Measurements from ENCODE around the gene PET100.

The PET100 gene

DNA sequence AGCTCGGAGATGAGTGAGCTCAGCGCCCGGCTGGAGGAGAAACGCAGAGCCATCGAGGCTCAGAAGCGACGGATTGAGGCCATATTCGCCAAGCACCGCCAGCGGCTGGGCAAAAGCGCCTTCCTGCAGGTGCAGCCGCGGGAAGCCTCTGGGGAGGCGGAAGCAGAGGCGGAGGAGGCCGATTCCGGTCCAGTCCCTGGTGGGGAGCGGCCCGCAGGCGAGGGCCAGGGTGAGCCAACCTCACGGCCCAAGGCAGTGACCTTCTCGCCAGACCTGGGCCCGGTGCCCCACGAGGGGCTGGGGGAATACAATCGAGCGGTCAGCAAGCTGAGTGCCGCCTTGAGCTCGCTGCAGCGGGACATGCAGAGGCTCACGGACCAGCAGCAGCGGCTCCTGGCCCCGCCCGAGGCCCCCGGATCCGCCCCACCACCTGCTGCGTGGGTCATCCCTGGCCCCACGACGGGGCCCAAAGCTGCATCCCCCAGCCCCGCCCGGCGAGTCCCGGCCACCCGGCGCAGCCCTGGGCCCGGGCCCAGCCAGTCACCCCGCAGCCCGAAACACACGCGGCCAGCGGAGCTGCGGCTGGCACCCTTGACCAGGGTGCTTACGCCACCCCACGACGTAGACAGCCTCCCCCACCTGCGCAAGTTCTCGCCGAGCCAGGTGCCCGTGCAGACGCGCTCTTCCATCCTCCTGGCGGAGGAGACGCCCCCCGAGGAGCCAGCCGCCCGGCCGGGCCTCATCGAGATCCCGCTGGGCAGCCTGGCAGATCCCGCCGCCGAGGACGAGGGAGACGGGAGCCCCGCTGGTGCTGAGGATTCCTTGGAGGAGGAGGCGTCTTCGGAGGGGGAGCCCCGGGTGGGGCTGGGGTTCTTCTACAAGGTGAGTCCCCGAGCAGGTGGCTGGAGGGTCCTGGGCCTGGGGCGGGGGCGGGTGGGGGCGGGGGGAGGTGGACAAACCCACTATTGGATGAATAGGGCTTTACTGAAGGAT is 17.0 kb upstream of the PET100 start:
- no peak for DNase-seq (ENCODE audit: low read depth in 1 of 2, low spot score in 1 of 2)

DNA sequence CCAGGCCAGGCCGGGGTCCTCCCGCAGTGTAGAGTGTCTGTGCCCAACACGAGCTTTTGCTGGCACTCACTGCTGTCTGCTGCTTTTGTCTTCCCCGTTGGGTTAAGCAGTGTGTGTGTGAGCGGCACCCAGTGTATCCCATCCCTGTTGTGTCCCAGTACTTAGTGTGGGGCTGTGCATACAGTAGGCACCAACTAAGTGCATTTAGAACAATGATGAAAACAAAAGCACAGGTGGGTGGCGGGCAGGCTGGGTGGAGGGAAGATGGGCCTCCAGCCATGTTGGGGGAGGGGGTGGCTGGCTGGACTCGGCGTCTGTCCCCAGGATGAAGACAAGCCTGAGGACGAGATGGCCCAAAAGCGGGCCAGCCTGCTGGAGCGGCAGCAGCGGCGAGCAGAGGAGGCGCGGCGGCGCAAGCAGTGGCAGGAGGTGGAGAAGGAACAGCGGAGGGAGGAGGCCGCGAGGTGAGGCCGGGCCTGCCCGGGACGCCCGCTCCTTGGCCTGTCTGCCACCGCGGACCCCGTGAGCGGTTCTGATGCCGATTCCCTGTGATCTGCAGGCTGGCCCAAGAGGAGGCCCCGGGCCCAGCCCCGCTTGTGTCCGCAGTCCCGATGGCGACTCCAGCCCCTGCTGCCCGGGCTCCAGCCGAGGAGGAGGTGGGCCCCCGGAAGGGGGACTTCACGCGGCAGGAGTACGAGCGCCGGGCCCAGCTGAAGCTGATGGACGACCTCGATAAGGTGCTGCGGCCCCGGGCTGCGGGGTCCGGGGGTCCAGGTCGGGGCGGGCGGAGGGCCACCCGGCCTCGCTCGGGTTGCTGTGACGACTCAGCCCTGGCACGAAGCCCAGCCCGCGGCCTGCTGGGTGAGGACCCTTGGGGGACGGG is 14.5 kb upstream of the PET100 start:
- DNase-seq (ENCODE audit: low read depth in 1 of 2, low spot score in 1 of 2), result no peak

DNA sequence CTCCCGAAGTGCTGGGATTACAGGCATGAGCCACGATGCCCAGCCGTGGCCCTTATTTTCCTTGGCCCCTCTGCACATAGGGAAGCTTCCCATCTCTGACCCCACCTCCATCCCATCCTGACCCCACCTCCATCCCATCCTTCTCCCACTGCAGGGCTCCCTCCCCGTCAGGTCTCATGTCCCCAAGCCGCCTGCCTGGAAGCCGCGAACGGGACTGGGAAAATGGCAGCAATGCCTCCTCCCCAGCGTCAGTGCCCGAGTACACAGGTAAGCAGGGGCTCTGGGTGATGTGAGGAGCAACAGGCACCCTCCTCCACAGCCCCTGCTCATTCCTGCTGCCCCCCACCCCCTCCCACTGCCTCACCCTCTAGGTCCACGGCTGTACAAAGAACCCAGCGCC is 12.4 kb upstream of the PET100 start:
- DNase-seq (ENCODE audit: low read depth in 1 of 2, low spot score in 1 of 2), result no peak

DNA sequence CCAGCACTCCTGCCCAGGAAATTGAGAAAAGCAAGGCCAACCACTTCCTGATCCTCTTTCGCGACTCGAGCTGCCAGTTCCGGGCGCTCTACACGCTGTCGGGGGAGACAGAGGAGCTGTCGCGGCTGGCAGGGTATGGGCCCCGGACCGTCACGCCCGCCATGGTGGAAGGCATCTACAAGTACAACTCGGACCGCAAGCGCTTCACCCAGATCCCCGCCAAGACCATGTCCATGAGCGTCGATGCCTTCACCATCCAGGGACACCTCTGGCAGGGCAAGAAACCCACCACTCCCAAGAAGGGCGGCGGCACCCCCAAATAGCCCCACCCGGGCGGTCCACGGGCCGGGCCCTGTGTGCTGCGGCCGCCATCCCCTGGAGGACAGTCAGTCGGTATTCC is 11.9 kb upstream of the PET100 start:
- no peak for DNase-seq (ENCODE audit: low read depth in 1 of 2, low spot score in 1 of 2)

DNA sequence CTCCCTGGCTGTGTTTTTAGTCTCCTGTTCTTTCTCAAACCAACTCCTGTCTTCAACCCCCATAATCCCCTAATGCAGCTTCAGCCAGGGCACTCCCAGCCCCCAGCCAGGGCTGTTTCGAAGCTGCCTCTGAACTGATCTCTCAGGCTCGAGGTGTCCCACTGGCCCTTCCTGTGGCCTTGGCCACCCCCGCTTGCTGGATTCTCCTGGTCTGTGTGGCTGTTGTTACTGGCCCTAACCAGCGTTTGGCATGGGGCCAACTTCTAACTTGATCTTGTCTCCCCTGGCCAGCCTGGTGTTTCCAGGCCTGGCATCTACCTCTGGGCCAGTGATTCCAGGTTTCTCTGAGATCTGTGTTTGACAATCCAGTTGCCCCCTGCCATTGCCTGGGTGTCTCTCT is 11.2 kb upstream of the PET100 start:
- DNase-seq (ENCODE audit: low read depth in 1 of 2, low spot score in 1 of 2), result no peak

DNA sequence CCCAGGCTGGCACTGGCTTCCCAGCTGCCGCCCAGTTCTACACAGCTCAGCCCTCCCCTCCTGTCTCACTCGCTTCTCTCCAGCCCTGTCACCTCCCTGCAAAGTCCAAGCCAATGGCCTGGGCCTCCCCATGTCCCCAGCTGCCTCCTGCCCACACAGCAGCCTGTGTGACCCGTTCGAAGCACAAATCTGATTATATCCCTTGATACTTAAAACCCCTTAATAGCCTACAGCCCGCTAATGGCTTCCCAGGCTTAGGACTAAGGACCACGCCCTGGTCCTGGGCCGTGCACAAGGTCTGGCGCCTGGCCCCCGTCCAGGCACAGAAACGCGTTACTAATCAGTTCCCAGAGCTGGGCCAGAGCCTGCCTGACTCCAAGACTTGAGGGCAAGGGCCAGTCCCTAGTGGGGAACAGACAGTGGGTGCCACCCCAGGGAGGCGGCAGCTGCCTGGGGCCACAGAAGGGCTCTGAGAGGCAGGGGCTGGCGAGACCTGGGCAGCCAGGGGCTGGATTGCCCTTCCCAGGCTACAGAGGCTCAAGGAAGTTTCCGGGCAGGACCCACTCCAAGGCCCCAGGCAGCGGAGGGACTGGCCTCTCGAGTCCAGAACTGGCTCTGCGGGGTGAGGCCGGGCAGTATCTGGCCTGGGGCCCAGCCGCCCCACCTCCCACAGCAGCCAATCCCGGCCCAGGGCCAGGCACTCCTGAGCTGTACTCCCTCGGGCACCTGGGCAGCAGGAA is 10.7 kb upstream of the PET100 start:
- no peak for DNase-seq (ENCODE audit: low read depth in 1 of 2, low spot score in 1 of 2)

DNA sequence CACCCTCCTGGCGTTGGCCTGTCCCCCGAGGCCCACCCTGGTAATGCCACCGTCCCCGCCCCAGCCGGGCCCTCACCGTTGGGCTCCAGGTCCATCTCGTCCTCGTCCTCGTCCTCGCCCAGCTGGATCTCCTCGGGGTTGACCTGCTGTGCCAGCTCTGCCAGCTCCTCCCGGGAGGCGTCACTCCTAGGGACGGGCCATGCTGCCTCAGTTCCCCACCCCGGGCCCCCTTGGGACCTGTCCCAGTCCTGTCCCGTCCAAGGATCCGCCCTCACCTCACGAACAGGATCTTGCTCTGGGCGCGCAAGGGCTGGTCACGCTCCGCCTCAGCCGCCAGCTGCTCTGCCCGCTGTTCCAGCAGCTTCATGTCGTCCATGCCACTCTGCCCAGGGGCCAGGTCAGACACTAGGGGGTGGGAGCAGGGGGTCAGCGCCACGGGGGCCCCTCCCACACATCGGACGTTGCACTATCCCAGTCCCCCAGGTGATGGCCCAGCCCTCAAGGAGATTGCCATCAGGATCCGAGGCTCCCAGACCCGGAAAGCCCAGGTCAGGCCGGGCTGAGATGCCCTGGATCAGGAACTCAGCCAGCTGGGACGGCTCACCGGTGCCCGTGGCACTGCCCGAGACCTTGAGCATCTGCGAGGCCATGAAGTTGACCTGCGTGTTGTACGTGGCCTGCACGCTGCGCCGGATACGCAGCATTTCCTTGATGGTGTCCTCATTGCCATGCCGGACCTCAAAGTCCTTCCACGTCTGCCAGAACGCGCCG is 9.7 kb upstream of the PET100 start:
- no peak for DNase-seq (ENCODE audit: low read depth in 1 of 2, low spot score in 1 of 2)

DNA sequence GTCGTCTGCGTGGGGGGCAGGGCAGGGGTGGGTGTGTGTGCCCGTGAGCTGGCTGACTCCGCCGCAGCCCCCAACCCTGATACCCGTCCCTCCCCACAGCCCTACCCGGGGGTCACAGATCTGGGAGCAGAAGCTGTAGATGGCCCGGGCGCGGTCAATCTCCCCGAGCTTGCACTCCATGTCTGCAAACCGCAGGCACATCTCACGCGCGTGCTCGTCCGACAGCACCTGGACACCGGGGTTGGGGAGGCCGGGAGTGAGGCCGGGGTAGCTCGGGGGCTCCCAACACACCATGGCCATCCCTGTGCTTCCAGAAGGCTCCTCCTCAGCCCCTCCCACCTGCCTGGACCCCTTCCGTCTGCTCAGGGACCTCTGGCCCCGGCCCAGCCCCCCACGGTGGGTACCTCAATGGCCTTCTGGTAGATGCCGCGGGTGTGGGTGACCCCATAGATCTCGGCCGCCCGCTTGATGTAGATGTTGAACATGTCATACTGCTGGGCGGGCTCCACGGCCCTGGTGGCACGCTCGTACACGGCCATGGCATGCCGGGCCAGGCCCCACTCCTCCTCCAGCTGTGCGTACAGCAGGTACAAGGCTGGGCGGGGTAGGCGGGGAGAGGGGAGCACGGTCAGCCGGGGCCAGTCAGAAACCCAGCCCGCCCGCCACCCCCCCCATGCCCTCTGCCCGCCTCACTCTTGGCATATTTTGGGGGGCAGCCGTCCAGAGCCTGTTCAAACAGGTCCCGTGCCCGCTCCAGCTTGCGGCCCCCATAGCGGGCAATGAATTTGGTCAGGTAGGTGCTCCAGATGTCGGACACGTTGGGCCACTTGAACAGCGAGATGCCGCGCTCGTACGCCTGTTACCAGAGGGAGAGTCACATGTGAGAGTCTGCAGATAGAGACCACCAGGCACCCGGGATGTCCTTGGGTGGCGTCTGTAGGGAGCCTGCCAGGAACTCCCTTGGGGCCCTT is 8.9 kb upstream of the PET100 start:
- DNase-seq (ENCODE audit: low read depth in 1 of 2, low spot score in 1 of 2), result no peak

DNA sequence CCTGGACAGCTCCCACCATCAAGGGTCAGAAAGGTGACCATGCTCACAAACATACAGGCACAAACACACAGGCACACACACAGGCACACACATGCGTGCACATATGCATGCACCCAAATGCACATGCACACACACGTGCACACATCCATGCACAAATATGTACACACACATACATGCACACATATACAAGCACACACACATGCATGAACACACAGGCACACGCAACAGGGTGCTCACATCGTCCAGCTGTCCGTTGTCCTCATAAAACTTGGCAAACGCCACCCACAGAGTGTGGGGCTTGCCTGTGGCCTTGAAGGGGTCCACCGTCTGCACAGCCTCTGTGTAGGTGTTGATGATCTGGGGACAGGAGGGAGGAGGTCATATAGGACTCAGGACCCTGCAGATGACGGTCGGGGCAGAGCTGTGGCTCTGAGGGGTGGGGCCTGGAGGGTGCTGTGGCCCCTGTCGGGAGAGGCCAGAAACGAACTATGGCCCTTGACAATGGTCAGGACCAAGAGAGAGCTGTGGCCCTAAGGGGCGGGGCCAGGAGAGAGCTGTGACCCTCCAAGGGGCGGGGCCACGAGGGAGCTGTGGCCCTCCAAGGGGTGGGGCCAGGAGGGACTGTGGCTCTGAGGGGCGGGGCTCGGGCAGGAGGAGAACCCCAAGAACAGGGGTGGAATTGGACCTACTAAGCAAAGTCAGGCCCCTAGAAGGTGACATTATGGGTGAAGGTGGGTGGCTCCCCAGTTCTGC is 6.5 kb upstream of the PET100 start:
- DNase-seq (ENCODE audit: low read depth in 1 of 2, low spot score in 1 of 2), result no peak

DNA sequence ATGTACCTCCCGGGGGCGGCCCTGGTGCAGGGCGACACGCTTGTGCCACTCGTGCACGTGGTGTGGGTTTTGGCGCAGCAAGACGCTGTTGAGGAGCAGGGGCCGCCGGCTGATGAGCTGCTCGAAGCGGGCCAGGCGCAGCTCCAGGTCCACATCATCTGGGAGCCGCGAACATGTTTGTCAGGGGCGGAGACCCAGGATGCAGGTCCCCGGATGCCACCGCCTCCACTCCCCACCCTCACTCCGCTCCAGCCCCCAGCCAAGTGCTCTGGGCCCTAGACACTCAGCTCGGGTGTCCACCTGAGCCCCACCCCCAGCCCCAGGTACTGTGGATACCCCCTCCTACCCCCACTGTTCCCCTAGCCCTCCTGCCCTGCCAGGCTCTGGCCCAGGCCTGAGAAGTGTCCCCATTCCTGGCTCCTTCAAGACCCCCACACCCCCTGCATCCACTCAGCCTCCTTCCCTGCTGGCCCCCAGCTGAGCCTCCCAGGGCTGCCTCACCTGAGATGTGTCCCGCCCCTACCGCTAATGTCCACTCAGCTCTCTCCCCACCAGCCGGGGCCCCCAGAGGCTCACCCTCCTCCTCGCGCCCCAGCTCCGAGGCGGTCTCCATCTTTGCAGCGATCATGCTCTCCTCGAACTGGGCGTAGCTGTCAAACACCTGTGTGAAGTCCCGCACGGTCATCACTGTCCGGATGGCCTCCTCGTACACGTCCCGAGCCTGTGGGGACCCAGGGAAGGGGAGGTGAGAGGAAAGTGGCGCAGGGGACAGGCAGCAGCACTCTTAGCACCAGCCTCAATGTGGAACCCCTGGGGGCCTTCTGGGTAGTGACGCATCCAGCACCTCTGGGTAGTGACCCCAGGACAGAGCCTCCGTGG is 5.6 kb upstream of the PET100 start:
- DNase-seq (ENCODE audit: low read depth in 1 of 2, low spot score in 1 of 2), result no peak

DNA sequence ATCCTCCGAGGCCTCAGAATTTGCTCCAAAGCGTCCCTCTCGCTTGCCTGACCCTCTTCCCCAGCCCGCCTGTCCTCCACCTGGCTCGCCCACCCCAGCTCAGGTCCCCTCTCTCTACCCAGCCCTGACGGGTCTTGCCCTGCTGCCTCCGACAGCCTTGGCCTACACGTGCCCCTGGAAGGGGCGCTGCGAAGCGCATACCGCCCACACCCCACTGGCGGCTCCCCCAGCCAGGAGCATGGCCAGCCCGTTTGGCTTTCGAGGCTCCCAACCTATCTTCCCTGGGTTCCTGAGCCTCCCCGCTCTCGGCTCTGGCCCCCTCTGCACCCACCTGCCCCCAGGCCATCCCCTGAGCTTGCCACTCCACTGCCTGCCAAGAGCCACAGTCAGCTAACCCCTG is 4.8 kb upstream of the PET100 start:
- DNase-seq (ENCODE audit: low read depth in 1 of 2, low spot score in 1 of 2), result no peak

DNA sequence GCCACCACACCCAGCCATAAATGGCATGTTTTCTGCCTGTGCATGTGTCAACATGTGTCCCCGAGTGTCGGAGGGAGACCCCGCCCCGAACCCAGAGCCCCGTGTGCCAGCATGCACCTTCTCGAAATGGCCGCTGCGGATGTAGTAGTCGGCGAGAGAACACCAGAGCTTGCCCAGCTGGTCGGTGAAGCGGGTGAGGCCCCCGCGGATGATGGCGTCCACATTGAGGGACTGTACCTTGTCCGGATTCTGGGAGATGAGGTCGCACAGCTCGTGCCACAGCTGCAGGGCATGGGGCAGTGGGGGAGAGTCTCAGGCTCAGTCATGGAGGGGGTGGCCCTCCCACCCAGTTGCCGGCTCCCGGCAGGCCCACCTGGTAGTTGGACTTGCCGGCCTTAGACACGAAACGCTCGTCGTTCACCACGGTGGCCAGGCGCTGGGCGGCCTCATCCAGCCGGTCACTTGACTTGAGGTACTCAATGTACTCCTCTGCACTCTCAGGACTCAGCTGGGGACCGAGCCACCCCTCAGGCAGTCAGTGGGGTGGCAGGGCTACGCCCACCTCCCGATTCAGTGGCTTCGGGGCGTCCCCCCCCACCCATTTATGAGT is 3.7 kb upstream of the PET100 start:
- no peak for DNase-seq (ENCODE audit: low read depth in 1 of 2, low spot score in 1 of 2)

DNA sequence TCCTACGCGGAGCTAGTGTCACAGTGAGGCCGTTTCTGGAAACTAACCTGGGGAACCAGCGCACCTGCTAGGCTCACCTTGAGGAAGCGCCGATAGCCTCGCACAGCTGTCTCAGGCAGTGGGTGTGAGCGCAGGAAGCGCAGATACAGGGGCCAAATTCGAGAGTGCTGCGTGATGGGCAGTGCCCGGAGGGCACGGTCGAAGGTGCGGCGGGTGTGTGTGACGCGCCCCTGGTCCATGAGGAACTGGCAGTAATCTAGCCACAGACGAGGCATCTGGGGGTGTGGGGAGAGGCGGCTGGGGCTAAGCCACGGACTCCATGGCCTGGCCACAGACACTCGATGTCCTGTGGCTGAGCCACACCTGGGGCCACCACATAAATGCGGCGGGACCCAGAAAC is 2.4 kb upstream of the PET100 start:
- no peak for DNase-seq (ENCODE audit: low read depth in 1 of 2, low spot score in 1 of 2)

DNA sequence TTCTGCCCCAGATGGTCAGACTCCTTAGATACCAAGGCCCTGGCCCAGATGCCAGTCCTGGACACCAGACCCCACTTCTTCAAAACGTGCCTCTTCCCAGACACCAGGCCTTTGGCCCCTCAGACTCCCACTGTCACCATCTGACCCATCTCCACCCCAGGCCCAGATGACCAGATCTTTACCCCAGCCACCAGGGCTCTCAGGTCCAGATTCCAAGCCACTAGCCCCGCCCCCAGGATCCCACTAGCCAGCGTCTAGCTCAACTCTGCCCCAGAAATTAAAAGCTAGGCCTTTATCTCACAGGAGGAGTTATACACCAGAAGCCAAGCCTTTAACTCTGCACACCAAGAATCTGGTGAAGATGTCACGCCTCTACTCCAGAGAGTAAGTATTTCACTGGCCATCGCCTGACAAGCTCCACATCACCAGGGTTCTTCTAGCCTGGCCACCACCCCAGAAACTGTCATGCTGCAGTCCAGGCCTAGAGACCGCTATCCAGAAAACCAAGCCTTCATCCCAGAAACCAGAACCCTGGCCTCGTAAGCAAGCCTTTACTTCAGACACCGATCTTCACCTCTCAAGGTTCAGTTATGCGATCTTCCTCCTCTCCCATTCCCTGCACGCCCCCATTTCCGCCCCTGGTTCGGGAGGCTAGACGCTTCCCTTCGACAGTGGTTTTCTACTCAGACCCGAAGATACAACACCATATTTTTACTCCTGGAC is 843 bp upstream of the PET100 start:
- DNase-seq (ENCODE audit: low read depth in 1 of 2, low spot score in 1 of 2), result no peak

DNA sequence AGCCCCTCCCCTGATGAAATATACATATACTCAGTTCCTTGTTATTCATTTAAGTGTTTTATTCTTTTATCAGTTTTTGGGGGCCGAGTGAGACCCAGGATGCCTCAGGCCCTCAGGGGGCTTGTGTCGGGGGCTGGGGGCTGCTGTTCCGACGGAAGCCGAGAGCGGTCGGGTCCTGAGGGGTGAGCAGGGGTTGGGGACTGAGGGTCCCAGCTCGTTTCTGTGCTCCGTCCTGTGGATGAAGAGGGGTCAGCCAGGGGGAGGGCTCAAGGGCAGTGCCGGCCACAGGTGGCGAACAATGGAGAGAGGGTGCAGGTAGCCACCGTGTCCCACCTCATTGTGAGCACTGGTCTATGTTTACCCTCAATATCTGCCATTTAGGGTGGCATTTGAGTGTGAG is 2.0 kb downstream of the PET100 start:
- DNase-seq (ENCODE audit: low read depth in 1 of 2, low spot score in 1 of 2), result no peak

DNA sequence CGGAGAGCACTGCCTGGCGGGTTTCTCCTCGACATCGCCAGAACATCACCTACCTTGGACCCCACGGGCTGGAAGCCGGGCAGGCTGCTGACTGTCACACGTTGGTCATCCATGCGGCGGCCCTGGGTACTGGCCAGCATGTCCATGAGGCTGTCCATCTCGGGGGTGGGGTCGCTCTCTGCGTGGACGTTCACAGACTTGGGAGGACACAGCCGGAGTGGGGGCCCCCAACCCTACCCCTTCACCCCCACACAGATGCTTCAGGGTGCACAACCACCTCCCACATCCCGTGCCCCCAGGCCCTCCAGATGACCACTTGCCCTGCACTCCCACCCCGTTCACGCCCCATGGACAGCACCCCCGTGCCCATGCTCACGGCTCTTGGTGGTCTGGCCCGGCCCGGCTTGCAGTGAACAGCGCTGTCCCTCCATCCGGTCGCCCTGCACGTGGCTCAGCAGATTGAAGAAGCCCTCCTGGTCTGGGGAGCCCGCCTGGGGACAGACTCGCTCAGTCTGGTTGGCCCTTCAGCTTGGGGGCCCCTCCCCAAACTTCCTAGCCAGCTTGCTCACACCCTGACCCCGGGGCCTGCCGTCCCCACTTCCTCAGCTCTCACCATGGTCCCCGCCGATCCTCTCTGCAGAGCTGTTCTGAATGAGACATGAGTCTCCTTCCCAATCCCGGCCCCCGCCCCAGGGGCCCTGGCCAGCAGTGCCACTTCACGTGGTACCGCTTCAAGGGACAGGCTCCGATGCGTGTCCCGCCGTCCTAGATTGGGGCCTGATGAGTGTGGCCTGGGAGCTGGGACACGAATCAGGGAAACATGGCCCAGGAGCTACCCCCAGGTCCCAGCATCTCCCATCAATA is 3.0 kb downstream of the PET100 start:
- no peak for DNase-seq (ENCODE audit: low read depth in 1 of 2, low spot score in 1 of 2)
